Articular chondrocyte of knee joint (primary cell): ENCODE data around the gene HIRA. TPM values are rescaled to one million over a fixed set of nuclear protein-coding genes. Genes with fewer than 3 reads are reported as not detected.

Experiments used
- small RNA-seq: library from RNA; depleted of rRNA; stranded (forward); fragments of <200 nt; gene quantifications from one replicate; pipeline ENCODE3, GENCODE V24; 2012
- total RNA-seq: library from RNA; depleted of rRNA; stranded (reverse); fragments of >200 nt; gene quantifications from 2 replicates; pipeline ENCODE4 v1.2.3, GENCODE V29; 2012

Gene HIRA, protein sequence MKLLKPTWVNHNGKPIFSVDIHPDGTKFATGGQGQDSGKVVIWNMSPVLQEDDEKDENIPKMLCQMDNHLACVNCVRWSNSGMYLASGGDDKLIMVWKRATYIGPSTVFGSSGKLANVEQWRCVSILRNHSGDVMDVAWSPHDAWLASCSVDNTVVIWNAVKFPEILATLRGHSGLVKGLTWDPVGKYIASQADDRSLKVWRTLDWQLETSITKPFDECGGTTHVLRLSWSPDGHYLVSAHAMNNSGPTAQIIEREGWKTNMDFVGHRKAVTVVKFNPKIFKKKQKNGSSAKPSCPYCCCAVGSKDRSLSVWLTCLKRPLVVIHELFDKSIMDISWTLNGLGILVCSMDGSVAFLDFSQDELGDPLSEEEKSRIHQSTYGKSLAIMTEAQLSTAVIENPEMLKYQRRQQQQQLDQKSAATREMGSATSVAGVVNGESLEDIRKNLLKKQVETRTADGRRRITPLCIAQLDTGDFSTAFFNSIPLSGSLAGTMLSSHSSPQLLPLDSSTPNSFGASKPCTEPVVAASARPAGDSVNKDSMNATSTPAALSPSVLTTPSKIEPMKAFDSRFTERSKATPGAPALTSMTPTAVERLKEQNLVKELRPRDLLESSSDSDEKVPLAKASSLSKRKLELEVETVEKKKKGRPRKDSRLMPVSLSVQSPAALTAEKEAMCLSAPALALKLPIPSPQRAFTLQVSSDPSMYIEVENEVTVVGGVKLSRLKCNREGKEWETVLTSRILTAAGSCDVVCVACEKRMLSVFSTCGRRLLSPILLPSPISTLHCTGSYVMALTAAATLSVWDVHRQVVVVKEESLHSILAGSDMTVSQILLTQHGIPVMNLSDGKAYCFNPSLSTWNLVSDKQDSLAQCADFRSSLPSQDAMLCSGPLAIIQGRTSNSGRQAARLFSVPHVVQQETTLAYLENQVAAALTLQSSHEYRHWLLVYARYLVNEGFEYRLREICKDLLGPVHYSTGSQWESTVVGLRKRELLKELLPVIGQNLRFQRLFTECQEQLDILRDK
- total RNA-seq = 14.6 and 17.9 TPM in 2 replicates

DNA sequence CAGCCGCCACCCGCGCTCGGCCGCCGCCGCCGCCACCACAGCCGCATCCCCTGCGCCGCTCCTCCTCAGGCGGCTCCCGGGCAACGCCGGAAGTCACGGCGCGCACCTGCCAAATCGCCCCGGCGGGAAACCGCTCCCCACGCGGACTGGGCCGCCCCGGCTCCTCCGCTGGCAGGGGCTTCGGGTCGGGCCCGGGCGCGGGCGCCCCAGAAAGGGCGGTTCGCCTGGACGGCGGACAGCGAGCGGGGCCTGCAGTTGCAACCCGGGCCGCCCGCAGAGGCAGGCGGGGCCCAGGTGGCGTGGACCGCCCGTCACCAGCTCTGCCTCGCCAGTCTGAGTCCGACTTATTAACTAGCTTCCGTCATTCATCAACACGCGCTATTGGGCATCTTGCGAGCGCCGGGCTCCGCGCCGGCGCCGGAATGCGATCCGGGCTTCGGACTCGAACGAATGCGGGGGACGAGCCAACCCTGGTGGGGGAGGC lies at the start of gene HIRA:
Gene HIRA (minus strand): TSS at position 85 of the 484 bp plus-strand sequence. CDS start 257 bp downstream, outside the sequence.

DNA sequence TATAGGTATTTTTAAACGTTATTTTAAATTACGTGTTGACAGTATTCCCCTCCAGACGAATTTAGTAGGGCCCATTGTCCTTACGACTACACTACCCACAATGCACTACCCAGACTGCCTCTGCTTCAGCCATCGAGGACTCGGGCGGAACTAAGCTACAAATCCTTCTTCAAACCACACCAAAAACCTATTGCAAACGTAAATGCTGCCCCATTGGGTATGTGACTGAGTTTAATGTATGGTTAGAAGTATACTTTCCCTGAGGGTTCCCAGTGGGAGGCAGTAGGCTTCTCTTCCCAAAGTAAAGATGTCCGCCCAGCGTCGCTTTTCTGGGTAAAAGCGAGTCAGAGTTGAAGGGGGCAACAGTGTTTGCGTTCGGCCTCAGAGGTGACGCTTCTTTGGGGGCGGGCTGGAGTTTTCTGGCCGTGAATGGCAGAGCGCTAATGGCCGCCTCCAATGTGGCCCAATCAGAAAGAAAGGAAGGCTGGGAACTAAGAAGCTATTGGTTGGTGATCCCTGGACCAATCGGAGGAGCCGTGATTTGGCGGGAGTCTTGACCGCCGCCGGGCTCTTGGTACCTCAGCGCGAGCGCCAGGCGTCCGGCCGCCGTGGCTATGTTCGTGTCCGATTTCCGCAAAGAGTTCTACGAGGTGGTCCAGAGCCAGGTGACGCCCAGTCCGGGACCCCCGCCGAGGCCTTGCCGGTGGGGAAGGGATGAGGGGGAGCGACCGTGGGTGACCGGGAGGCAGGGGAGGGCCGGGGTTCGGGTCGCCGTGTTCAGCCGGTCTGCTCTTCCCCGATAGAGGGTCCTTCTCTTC lies 48.0 kb upstream of the HIRA start, which contains the start of gene CDC45:
Gene CDC45 (plus strand): TSS at position 566 of the 818 bp plus-strand sequence. CDS start 49 bp downstream, at position 615.

DNA sequence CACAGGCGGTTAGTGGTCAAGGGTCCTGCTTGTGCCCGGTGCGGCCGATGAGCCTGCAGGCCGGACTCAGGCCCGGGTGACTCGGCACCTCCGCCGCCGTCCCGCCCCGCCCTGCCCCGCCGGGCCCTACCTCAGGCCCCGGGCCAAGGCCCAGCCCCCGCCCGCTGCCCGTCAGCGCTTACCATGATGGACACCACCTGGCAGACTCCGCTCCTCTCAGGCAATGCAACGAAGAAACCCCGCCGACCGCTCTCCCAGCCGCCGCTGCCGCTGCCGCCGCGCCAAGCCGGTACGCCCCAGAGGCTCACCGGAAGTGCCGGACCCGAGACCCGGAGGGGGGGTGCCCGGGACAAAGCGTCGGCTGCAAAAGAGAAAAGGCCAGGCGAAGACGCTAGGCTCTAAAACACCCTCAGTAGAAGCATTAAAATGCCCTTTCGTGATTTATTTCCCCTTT lies 47.4 kb upstream of the HIRA start, which contains the start of gene UFD1:
Gene UFD1 (minus strand): TSS at position 293 of the 454 bp plus-strand sequence. CDS start 108 bp downstream, at position 185.

DNA sequence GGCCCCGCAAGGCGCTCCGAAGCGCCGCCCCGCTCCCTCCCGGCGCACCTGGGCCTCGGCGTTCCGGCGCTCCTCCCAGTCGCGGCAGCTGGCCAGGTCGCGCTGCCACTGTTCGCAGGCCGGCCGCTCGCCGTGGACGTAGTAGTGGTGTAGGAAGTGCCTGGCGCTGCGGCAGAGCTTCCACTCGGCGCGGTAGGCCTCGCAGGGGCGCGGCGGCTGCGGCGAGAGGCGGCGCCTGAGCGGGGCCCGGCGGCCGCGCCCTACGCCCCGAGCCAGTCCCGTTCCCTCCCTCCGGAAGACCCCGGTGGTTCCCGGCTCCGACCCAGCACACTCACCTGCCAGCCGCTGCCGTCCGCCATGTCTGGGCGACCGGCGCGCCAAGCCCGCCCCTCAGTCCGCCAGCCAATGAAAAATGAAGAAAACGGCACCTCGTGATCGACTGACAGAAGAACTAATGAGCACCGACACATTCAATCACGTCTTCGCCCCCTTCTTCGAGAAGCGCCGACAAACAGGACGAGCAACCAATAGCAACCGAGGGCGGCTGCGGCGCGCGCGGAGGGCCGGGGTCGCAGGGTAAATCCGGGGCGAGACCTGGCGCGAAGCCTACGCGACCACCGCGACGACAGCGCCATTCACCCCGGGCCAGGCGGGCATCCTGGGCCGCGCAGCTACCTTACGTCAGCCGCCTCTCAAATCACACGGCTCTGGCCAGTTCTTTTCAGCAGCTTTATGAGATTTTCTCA lies 16.0 kb upstream of the HIRA start, which contains the start of gene C22orf39:
Gene C22orf39 (minus strand): TSS at position 382 of the 746 bp plus-strand sequence. CDS start 23 bp downstream, at position 359.

DNA sequence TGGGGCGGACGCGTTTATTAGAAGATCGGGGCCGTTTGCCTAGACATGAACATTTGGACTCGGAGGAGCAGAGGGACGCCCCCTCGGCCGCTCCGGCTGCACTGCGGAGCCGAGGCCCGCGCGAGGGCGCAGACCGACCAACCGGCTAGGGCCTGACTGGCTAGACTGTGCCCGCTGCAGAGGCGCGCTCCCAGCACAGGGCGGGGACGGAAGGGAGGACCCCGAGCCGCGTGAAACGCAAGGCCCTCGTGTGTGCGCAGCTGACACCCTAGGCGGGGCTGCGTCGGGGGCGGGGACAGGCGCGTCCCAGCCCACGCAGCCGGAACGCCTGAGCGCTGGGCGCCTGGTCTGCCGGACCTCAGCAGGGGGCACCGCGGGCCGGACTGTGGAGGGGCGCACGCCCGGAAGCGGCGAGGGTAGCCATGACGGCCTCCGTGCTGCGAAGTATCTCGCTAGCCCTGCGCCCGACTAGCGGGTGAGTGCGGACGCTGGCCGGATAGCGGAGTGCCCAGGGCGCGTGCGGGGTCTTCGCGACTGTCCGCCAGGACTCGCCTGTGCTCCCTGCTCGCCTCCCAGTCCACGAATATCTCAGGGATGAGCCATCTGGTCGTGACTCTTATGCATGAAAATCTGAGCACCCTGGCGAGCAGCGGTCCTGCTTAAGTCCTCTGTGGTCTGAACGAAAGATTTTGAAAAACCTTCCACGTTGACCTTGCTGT lies 759 bp upstream of the HIRA start, which contains the start of gene MRPL40:
Gene MRPL40 (plus strand): TSS at position 413 of the 719 bp plus-strand sequence. CDS start 10 bp downstream, at position 423.

DNA sequence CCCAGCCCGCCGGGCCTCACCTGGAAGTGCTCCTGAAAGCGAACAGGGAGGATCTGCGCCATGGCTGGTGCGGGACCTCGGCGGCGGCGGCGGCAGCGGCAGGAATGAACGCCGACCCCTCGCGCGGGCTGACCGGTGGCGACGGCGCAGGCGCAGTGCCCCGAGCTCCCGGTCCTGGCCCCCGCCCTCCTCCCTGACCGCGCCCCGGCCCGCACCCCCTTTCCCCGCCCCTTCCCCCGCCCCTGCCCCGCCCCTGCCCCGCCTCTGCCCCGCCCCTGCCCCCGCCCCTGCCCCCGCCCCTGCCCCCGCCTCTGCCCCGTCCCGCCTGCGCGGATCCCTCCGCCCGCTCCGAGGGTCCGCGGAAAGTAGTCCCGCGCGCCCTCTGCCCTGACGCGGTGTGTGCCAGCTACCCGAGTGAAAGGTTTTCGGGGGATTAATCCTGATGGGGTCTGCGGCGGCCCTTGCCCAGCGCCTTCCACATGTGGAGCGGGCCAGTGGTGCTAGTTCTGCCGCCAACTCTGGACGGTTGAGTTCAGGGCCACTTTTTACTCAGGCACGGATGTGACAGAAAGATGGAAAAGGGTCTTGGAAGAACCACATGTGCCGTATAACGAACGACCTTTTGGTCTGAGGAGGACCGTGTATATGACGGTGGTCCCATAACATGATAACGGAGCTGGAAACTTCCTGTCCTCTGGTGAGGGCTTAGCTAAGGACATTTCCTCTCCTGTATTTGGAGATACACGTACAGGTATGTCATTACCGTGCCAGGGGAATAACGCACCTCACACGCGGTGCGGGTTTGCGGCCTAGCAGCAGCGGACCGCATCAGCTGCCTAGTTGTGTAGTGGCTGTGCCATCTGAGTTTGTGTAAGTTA lies 139.7 kb downstream of the HIRA start, which contains the start of gene CLTCL1:
Gene CLTCL1 (minus strand): TSS at position 140 of the 878 bp plus-strand sequence. CDS start 78 bp downstream, at position 62.

Small RNAs within 50 kb of the gene (small RNA-seq; reads per million reads assigned to genes)
- not detected for gene RN7SL168P

Other genes with a start within 250 kb of the HIRA start
- gene CLTCL1, start 140.0 kb downstream of the HIRA start, total RNA-seq = 5.9 and 10.1 TPM in 2 replicates
- gene MRPL40, start 812 bp upstream of the HIRA start, total RNA-seq = 34.9 and 49.5 TPM in 2 replicates
- gene C22orf39, start 16.0 kb upstream of the HIRA start, total RNA-seq = 9.5 and 10.7 TPM in 2 replicates
- 49.9 and 51.2 TPM in 2 replicates for gene UFD1, start 47.5 kb upstream of the HIRA start, total RNA-seq
- gene CDC45, start 48.2 kb upstream of the HIRA start, total RNA-seq = 3.4 and 4.8 TPM in 2 replicates
- gene CLDN5, start 92.7 kb upstream of the HIRA start, total RNA-seq = 0.13 and 0.76 TPM in 2 replicates